HG02973 (cell line): ENCODE measurements around the gene KRTAP1-4.
"Not testable (repeated sequence)": the region's sequence is repeated elsewhere in the genome, so short reads cannot be mapped to it uniquely, and the experiment has no call there.

Experiments used
- ATAC-seq: cut with Tn5 transposase; IDR thresholded peaks from one replicate; pipeline ENCODE4 v1.9.1; 2021; ENCODE audit warnings: moderate library complexity; ENCODE audit not compliant: unreplicated experiment

Gene KRTAP1-4

DNA sequence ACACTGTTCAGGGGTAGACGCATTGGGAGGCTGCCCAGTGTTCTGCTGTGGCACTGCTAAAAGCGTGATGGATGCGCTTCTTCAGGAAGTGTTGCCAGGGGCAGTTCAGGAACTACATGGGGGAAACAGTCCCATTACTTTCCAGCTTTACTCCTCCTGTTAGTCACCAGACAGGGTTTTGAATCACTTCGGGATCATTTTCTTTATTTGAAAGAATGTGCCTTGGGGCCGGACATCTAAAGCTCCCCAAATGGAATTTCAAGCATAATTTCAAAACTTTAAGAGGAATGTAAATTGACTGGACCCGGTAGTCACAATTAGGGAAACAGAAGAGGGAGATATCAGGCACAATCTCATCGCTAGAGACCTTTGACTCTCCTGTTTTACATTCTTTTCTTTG, 18.4 kb upstream of the KRTAP1-4 start:
- no peak for ATAC-seq

DNA sequence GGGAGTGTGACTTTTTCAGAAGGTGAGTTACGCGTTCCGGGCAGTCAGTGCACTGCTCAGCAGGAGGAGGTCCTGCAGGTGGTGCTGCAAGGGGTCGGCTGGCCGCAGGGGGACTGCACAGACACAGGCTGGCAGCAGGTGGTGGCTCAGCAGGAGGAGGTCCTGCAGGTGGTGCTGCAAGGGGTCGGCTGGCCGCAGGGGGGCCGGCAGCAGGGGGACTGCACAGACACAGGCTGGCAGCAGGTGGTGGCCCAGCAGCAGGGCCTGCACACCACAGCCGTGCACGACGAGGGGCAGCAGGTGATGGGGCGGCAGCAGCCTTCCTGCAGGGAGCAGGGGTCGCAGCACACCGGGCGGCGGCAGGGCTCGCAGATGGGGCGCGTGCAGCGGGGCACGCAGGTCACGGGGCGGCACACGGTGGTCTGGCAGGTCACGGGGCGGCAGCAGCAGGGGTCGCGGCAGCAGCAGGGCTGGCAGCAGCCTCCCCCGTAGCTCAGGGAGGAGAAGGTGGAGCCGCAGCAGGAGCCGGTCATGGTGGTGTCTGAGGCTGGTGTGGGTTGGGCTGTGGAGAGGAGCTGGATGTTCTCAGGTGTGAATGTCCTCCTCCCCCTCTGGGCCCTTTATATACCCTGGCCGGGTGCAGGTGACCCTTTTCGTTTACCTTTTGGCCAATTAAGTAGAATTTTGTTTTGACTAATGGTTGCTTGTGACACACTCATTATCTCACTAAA, 16.9 kb upstream of the KRTAP1-4 start, which contains the start of gene KRTAP2-1:
TSS of gene KRTAP2-1 (minus strand) at position 582 of the 731 bp plus-strand sequence. CDS start at position 533, 49 bp downstream.
- not testable (repeated sequence) for ATAC-seq

DNA sequence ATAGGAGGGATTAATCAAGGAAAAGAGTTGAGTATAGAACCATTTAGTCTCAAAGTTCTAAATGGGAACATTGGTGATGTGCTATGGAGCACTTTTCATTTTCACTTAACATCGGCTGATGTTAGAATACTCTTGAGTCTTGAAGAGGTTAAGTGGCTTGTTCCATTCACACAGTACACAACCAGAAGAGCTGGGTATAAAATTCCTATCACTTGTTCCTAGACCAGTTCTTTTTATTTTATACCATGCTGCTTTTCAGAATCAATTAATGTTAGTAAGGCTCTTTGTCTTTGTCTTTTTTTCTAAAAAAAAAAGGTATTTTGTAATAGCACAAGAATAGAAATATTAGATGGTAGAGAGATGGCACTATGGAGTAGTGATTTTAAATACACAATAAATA, 13.0 kb upstream of the KRTAP1-4 start:
- ATAC-seq, result no peak

GRCh38 chr17:41040783-41041571, 11.0 kb upstream of the KRTAP1-4 start, which contains the start of gene KRTAP1-1:
Gene KRTAP1-1, minus strand, starts transcription at chr17:41041450. Its CDS starts 53 bp downstream, at chr17:41041397.
- ATAC-seq, result not testable (repeated sequence)

- ATAC-seq, result no peak
Measured at GRCh38 chr17:41037853-41038350, 7.9 kb upstream of the KRTAP1-4 start.

- ATAC-seq, result not testable (repeated sequence)
Measured at GRCh38 chr17:41034346-41034935, 4.4 kb upstream of the KRTAP1-4 start, which contains the start of gene KRTAP1-3. Gene KRTAP1-3, minus strand, starts transcription at chr17:41034874. Its CDS starts 53 bp downstream, at chr17:41034821.

GRCh38 chr17:41026715-41027471, 3.1 kb downstream of the KRTAP1-4 start, which contains the start of gene KRTAP1-5:
Gene KRTAP1-5, minus strand, starts transcription at chr17:41027208. Its CDS starts 53 bp downstream, at chr17:41027155.
- no peak for ATAC-seq

GRCh38 chr17:41024697-41025096, 5.3 kb downstream of the KRTAP1-4 start:
- no peak for ATAC-seq

GRCh38 chr17:41020336-41020735, 9.7 kb downstream of the KRTAP1-4 start:
- ATAC-seq, result no peak

DNA sequence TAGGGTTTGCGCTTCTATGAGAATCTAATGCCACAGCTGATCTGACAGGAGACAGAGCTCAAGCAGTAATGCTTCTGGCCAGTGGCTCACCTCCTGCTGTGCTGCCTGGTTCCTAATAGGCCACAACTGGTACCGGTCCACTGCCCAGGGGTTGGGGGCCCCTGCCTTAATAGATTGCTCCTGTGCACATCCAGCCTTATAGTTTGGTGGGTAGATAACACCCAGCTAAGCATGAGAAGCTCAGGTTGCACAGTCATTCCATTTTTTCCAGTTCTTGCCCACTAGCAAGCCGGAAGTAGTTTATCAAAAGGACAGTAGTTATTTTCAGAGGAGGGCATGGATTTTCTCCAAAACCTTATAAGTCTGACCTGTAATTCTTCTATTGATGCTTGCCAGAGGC, 10.6 kb downstream of the KRTAP1-4 start:
- no peak for ATAC-seq

- no peak for ATAC-seq
Measured at GRCh38 chr17:41018541-41018940, 11.5 kb downstream of the KRTAP1-4 start.

DNA sequence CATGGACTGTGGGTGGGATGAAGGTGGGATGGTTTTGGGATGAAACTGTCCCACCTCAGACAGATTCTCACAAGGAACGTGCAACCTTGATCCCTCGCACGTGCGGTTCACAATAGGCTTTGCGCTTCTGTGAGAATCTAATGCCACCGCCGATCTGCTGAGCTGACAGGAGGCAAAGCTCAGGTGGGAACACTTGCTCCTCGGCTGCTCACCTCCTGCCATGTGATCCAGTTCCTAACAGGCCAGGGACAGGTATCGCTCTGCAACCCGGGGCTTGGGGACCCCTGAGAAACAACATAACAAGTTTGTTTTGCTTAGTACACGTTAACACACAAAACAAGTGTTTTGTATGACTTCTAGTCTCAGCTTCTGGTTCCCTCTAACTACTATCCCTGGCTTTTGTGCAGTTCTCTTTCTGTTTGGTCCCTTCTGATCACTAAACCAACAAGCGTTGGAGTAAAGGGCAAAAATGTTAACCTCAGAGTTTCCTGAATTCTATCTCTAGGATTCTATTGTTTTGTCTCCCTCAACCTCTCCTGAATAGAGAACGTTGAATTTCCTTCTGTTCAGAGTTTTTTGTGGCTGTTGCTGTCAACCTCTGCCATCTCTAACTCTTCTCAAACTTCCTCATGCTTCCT, 13.3 kb downstream of the KRTAP1-4 start:
- ATAC-seq, result no peak

- ATAC-seq, result no peak
Measured at GRCh38 chr17:41015454-41015853, 14.5 kb downstream of the KRTAP1-4 start.

- no peak for ATAC-seq
Measured at GRCh38 chr17:41013606-41014005, 16.4 kb downstream of the KRTAP1-4 start.

DNA sequence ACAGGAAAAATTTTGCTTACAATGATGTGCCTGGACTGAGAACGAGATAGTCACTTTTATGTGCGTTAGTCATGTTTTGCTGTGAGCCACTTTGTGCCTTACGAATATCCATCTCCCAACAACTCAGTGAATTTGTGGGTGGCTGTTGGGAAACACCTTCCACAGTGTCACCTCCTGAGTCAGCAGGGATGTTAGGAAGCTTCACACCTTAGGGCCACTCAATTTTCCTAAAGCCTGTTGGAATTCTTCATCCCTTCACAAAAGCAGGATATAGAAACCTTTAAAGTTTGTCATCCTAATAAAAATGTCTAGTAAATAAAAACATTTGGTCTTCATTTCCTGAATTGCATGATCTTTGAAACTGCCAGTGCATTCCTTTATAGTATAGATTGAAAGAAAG, 16.8 kb downstream of the KRTAP1-4 start:
- ATAC-seq, result no peak

DNA sequence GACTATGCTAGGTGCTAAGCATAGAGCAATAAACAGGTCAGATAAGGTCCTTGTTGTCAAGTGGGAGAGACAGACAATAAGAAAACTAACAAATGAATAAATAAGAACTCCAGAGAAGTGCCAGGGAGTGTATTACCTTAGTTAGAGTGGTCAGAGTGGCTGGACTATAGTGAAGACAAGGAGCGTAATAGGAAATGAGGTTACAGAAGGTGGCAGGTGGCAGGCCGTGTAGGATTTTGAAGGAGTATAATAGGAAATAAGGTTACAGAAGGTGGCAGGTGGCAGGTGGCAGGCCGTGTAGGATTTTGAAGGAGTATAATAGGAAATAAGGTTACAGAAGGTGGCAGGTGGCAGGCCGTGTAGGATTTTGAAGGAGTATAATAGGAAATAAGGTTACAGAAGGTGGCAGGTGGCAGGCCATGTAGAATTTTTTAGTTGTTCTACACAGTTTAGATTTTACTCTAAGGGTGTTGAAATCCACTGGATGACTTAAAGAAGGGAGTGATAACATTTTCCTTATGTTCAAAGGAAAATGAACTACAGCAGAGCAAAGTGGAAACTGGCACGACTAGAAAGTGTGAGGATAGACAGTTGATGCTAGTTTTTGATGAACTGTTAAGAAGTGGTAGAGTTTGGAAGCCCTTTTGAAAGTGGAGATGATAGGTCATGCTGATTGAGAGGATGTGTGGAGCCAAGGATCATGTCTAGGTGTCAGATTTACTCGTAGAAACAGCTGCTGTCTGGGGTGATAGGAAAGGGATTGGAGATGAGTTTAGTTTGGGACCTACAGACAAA, 17.5 kb downstream of the KRTAP1-4 start:
- no peak for ATAC-seq

GRCh38 chr17:41010441-41010840, 19.6 kb downstream of the KRTAP1-4 start:
- ATAC-seq, result no peak

GRCh38 chr17:41009936-41010335, 20.1 kb downstream of the KRTAP1-4 start:
- ATAC-seq, result no peak

DNA sequence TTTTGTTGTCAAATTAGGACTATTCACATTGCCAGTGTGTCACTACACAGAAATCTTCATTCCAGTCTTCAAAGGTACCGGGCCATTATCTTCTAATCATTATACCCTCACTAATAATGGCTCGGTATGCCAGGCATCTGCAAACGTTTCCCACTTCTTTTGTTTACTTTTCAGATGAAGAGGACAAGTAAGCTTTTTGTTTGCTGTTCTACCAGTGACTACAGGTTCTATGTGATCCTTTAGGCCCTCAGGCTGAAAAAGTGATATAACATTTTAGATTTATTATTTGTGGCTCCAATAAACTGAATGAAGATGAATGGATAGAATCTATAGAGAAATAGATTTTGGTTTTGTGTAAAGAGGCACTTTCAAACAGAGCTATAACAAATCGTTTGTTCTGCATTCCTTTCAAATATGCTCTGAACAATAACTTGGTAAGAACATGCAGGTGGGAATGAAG, 20.7 kb downstream of the KRTAP1-4 start:
- ATAC-seq, result no peak
